HEK293 (cell line): ENCODE data around the gene ASPRV1.
A peak's percentile ranks its signal among the peaks of the same experiment; 100 is the strongest.

ENCODE experiments used
- ATF2 ChIP-seq: fragments of 450-650 bp; formaldehyde crosslinking; IDR thresholded peaks from 2 replicates; pipeline ENCODE4 v1.5.1; 2016; ENCODE audit warnings: missing biosample characterization, missing genetic modification characterization, low read depth
- HOXA7 ChIP-seq: sonication (generic); formaldehyde crosslinking; IDR thresholded peaks from 2 replicates; pipeline ENCODE4 v1.8.1; 2022; ENCODE audit warnings: missing genetic modification reagents, borderline replicate concordance
- KLF10 ChIP-seq: fragments of 450-650 bp; IDR thresholded peaks from 2 replicates; pipeline ENCODE4 v1.5.1; 2018; ENCODE audit warnings: missing biosample characterization, mild to moderate bottlenecking, missing genetic modification characterization
- KLF9 ChIP-seq: fragments of 450-650 bp; formaldehyde crosslinking; IDR thresholded peaks from 2 replicates; pipeline ENCODE4 v1.5.1; 2016; ENCODE audit warnings: missing biosample characterization, missing genetic modification characterization, low read depth
- PBX3 ChIP-seq: sonication (generic); formaldehyde crosslinking; IDR thresholded peaks from 2 replicates; pipeline ENCODE4 v1.8.1; 2022; ENCODE audit warnings: mild to moderate bottlenecking, moderate library complexity, missing genetic modification reagents
- PRDM2 ChIP-seq: fragments of 450-650 bp; formaldehyde crosslinking; IDR thresholded peaks from 2 replicates; pipeline ENCODE4 v1.5.1; 2016; ENCODE audit warnings: missing biosample characterization, missing genetic modification characterization, borderline replicate concordance
- WT1 ChIP-seq: fragments of 450-650 bp; formaldehyde crosslinking; IDR thresholded peaks from 2 replicates; pipeline ENCODE4 v1.5.1; 2016; ENCODE audit warnings: missing biosample characterization, missing genetic modification characterization
- ZBTB10 ChIP-seq: fragments of 450-650 bp; formaldehyde crosslinking; IDR thresholded peaks from 2 replicates; pipeline ENCODE4 v1.5.1; 2016; ENCODE audit warnings: missing biosample characterization, missing genetic modification characterization
- ZBTB20 ChIP-seq: fragments of 450-650 bp; formaldehyde crosslinking; IDR thresholded peaks from 2 replicates; pipeline ENCODE4 v1.5.1; 2016; ENCODE audit warnings: missing biosample characterization, missing genetic modification characterization
- ZFHX2 ChIP-seq: fragments of 450-650 bp; formaldehyde crosslinking; conservative IDR thresholded peaks from 2 replicates; pipeline ENCODE4 v1.5.1; 2016; ENCODE audit warnings: missing biosample characterization, missing genetic modification characterization
- ZNF114 ChIP-seq: fragments of 450-650 bp; formaldehyde crosslinking; IDR thresholded peaks from 2 replicates; pipeline ENCODE4 v1.5.0; 2017; ENCODE audit warnings: missing biosample characterization, missing genetic modification characterization
- ZNF138 ChIP-seq: fragments of 450-650 bp; formaldehyde crosslinking; IDR thresholded peaks from 2 replicates; pipeline ENCODE4 v1.5.1; 2016; ENCODE audit warnings: missing biosample characterization, missing genetic modification characterization, borderline replicate concordance
- ZNF175 ChIP-seq: fragments of 450-650 bp; formaldehyde crosslinking; IDR thresholded peaks from 2 replicates; pipeline ENCODE4 v1.5.1; 2016; ENCODE audit warnings: missing biosample characterization, missing genetic modification characterization
- ZNF248 ChIP-seq: fragments of 450-650 bp; formaldehyde crosslinking; IDR thresholded peaks from 2 replicates; pipeline ENCODE4 v1.5.1; 2017; ENCODE audit warnings: missing biosample characterization, missing genetic modification characterization
- ZNF362 ChIP-seq: fragments of 450-650 bp; formaldehyde crosslinking; IDR thresholded peaks from 2 replicates; pipeline ENCODE4 v1.5.1; 2016; ENCODE audit warnings: missing biosample characterization, missing genetic modification characterization
- ZNF423 ChIP-seq: fragments of 450-650 bp; formaldehyde crosslinking; IDR thresholded peaks from 2 replicates; pipeline ENCODE4 v1.5.1; 2016; ENCODE audit warnings: missing biosample characterization, missing genetic modification characterization
- ZNF433 ChIP-seq: fragments of 450-650 bp; formaldehyde crosslinking; IDR thresholded peaks from 2 replicates; pipeline ENCODE4 v1.5.1; 2016; ENCODE audit warnings: missing biosample characterization, missing genetic modification characterization, low read depth
- ZNF677 ChIP-seq: fragments of 450-650 bp; IDR thresholded peaks from 2 replicates; pipeline ENCODE4 v1.5.0; 2018; ENCODE audit warnings: missing biosample characterization, mild to moderate bottlenecking, missing genetic modification characterization, moderate library complexity
- ZNF692 ChIP-seq: fragments of 450-650 bp; formaldehyde crosslinking; IDR thresholded peaks from 2 replicates; pipeline ENCODE4 v1.5.1; 2016; ENCODE audit warnings: missing biosample characterization, missing genetic modification characterization
- ZNF843 ChIP-seq: fragments of 450-650 bp; formaldehyde crosslinking; IDR thresholded peaks from 2 replicates; pipeline ENCODE4 v1.5.1; 2016; ENCODE audit warnings: missing biosample characterization, missing genetic modification characterization

Gene ASPRV1

GRCh38 chr2:69914950-69915945 is 46.2 kb downstream of the ASPRV1 start, which contains the start of gene MXD1 (continued):
- TF ChIP-seq ZNF692 (tag by site-specific recombination), result 0 out of 2 replicates have a peak, but pooled peaks have one; percentile 20
- TF ChIP-seq ZNF843 (tag by site-specific recombination), result no peak
- TF ChIP-seq KLF10, result 0 out of 2 replicates have a peak, but pooled peaks have one; percentile 2
- TF ChIP-seq ZNF138 (tag by site-specific recombination), result no peak
- no peak for TF ChIP-seq ZBTB10 (tag by site-specific recombination)
- no peak for TF ChIP-seq ZNF248 (tag by site-specific recombination)
- no peak for TF ChIP-seq ZNF423 (tag by site-specific recombination)
- no peak for TF ChIP-seq ZNF114 (tag by site-specific recombination)
- no peak for TF ChIP-seq HOXA7 (CRISPR knock-in tag)
- no peak for TF ChIP-seq ATF2
- no peak for TF ChIP-seq PRDM2 (tag by site-specific recombination)
- TF ChIP-seq ZNF175 (tag by site-specific recombination), result no peak
- TF ChIP-seq ZNF433 (tag by site-specific recombination), result no peak
- TF ChIP-seq ZFHX2 (tag by site-specific recombination), result 0 out of 2 replicates have a peak, but pooled peaks have one; percentile 53
- no peak for TF ChIP-seq ZNF362 (tag by site-specific recombination)
- no peak for TF ChIP-seq WT1 (tag by site-specific recombination)
- TF ChIP-seq ZBTB20 (tag by site-specific recombination), result peak; percentile 30; the same call in 1 of the 2 replicates
- TF ChIP-seq KLF9 (tag by site-specific recombination), result peak; percentile 22; the same call in 1 of the 2 replicates
- TF ChIP-seq ZNF677, result no peak
- TF ChIP-seq PBX3, result no peak; the same call in 1 of the 2 replicates
